GM12878 (cell line): Measurements from ENCODE around the gene PRKCZ. TPM values are rescaled to one million over a fixed set of nuclear protein-coding genes. Genes with fewer than 3 reads are reported as not detected.

Experiments
- MAX ChIP-seq: IDR thresholded peaks from 2 replicates; pipeline ENCODE4 v1.6.1; 2012; ENCODE audit warnings: low read depth, low read length, improper control_type of control experiment
- MEF2A ChIP-seq: IDR thresholded peaks from 2 replicates; pipeline ENCODE4 v1.6.1; 2011; ENCODE audit warnings: low read depth, mild to moderate bottlenecking, low read length, moderate library complexity; ENCODE audit not compliant: insufficient read depth
- NFYB ChIP-seq: IDR thresholded peaks from 2 replicates; pipeline ENCODE4 v1.6.1; 2011; ENCODE audit warnings: low read depth, mild to moderate bottlenecking, low read length, improper control_type of control experiment, moderate library complexity; ENCODE audit not compliant: insufficient read depth
- NKRF ChIP-seq: fragments of 450-650 bp; conservative IDR thresholded peaks from 2 replicates; pipeline ENCODE4 v1.6.1; 2017; ENCODE audit warnings: mild to moderate bottlenecking, moderate library complexity
- POLR2A ChIP-seq: IDR thresholded peaks from 2 replicates; pipeline ENCODE4 v1.6.1; 2011; ENCODE audit warnings: low read depth, mild to moderate bottlenecking, low read length
- SP1 ChIP-seq: IDR thresholded peaks from one replicate; pipeline ENCODE4 v1.6.1; 2011; ENCODE audit warnings: low read depth, low read length
- USF1 ChIP-seq: IDR thresholded peaks from 2 replicates; pipeline ENCODE4 v1.6.1; 2011; ENCODE audit warnings: borderline replicate concordance, low read depth, mild to moderate bottlenecking, moderate library complexity, mixed read lengths, low read length; ENCODE audit not compliant: insufficient read depth; ENCODE audit errors: extremely low read length
- USF2 ChIP-seq: IDR thresholded peaks from 2 replicates; pipeline ENCODE4 v1.6.1; 2011; ENCODE audit warnings: low read depth, low read length, improper control_type of control experiment, borderline replicate concordance
- polyA plus RNA-seq, 11 experiments: library from polyadenylated mRNA; depleted of rRNA in 4 of 11; unstranded in 6 of 11; stranded (reverse) in 5 of 11; fragments of >200 nt; fragmentation: Nextera tagmentation in 4 of 11; fragmentation: Illumina TruSeq in 1 of 11; extraction: Ambion mirVana in 4 of 11; extraction: Trizol in 1 of 11; gene quantifications; 1 replicate in 1 of 11; 2 replicates in 10 of 11; pipeline versions ENCODE4 v1.2.1 to v1.2.3, GENCODE V29; 2011 to 2016; ENCODE audit warnings: inconsistent platforms in 2 of 11, missing spikeins in 2 of 11, low read depth in 1 of 11
- total RNA-seq, 4 experiments: library from RNA; depleted of rRNA in 3 of 4; stranded (reverse); fragments of >200 nt in 3 of 4; fragmentation: Illumina TruSeq in 1 of 4; extraction: Trizol in 1 of 4; gene quantifications; 2 replicates each; pipeline versions ENCODE4 v1.2.1 to v1.2.3, GENCODE V29; 2013 to 2021

Gene PRKCZ
- total and polyA plus RNA-seq, 10 of the 15 experiments (the other 5 are each of a cell fraction or from before 2014, with no cell fraction given) = 0.05 to 1.9 (median 0.64) TPM; not detected in 1

GRCh38 chr1:2199042-2199810 lies 149.0 kb downstream of the PRKCZ start (continued):
- TF ChIP-seq MEF2A (no peak), SP1 (peak; percentile 8), NKRF (no peak), USF1 (peak; percentile 60), POLR2A (peak; percentile 66), MAX (peak; percentile 83; the same call in 1 of the 2 replicates), USF2 (no peak; the same call in 1 of the 2 replicates), NFYB (peak; percentile 29; the same call in 1 of the 2 replicates)
- TF ChIP-seq, all 136 proteins: peak for 11
